Lung (tissue), 12 donors: ENCODE results near the gene PDZD2. TPM values are rescaled to one million over a fixed set of nuclear protein-coding genes. Genes with fewer than 3 reads are reported as not detected.
A peak's percentile ranks its signal among the peaks of the same experiment; 100 is the strongest.

Experiments
- ATAC-seq: fragments of 200-7000 bp; cut with Tn5 transposase; one replicate; pipeline ENCODE4 v1.9.1; 2020; ENCODE audit warnings: moderate number of reproducible peaks; ENCODE audit not compliant: insufficient read depth, low FRiP score
- DNase-seq, 3 donors: peaks; one replicate each; pipeline ENCODE4 v3.0.0-alpha.2; 2013 to 2017
- H3K27ac ChIP-seq, 2 donors: one replicate each; pipeline ENCODE4 v1.5.1; 2013; ENCODE audit warnings: mild to moderate bottlenecking in 2 of 2, moderate library complexity in 2 of 2, control low read depth in 1 of 2, inconsistent platforms in 1 of 2, low read depth in 1 of 2, low read length in 1 of 2
- H3K27me3 ChIP-seq, 3 donors: one replicate each; pipeline ENCODE4 v1.5.1; 2013; ENCODE audit warnings: low read length in 2 of 3; ENCODE audit not compliant: control insufficient read depth in 3 of 3, insufficient read depth in 3 of 3
- H3K36me3 ChIP-seq, 4 donors: one replicate each; pipeline ENCODE4 v1.5.1; 2013; ENCODE audit warnings: low read length in 4 of 4, mild to moderate bottlenecking in 1 of 4, moderate library complexity in 1 of 4; ENCODE audit not compliant: control insufficient read depth in 4 of 4, insufficient read depth in 4 of 4
- H3K4me1 ChIP-seq, 5 donors: one replicate each; pipeline ENCODE4 v1.5.1; 2013; ENCODE audit warnings: low read length in 5 of 5, mild to moderate bottlenecking in 2 of 5, moderate library complexity in 1 of 5; ENCODE audit not compliant: control insufficient read depth in 5 of 5, insufficient read depth in 5 of 5
- H3K4me3 ChIP-seq: one replicate; pipeline ENCODE4 v1.5.1; 2013; ENCODE audit warnings: mild to moderate bottlenecking, control low read depth, moderate library complexity
- H3K9ac ChIP-seq, 2 donors: one replicate each; pipeline ENCODE4 v1.5.1; 2013; ENCODE audit warnings: low read length in 2 of 2, control low read depth in 1 of 2; ENCODE audit not compliant: insufficient read depth in 1 of 2
- H3K9me3 ChIP-seq, 4 donors: one replicate each; pipeline ENCODE4 v1.5.1; 2013; ENCODE audit warnings: low read length in 3 of 4, mild to moderate bottlenecking in 1 of 4, moderate library complexity in 1 of 4; ENCODE audit not compliant: control insufficient read depth in 4 of 4, insufficient read depth in 3 of 4
- WGBS, 2 donors: extraction: QIAGEN DNeasy Blood & Tissue Kit; methylation state at CpG; one replicate each; pipeline ENCODE4 v1.1.7; 2013; 5-methylcytosine and 5-hydroxymethylcytosine counted together
- polyA plus RNA-seq, 2 donors: library from polyadenylated mRNA; stranded (reverse); fragments of 200-250 nt; gene quantifications; one replicate each; pipeline ENCODE4 v1.2.1, GENCODE V29; 2013
- total RNA-seq, 2 donors: library from RNA; depleted of rRNA in 1 of 2; stranded (reverse); fragments of >200 nt in 1 of 2; gene quantifications; one replicate each; pipeline ENCODE4 v1.2.1, GENCODE V29; 2014 to 2021
- TF ChIP-seq, protein P1 (sequence below): IDR thresholded peaks from 2 replicates; pipeline ENCODE4 v1.5.1; 2012; ENCODE audit warnings: mild to moderate bottlenecking; ENCODE audit errors: control extremely low read depth, extremely low read depth
- donor health status: control.
- donor health status: control.
- donor health status: Bipolar disorder and iron deficiency.
- donor health status: healthy.
- donor health status: DM: yes; HTN: yes; CAD: no.

Gene PDZD2
- total and polyA plus RNA-seq, 4 donors: 9.2 to 56.3 (median 24.8) TPM

DNA sequence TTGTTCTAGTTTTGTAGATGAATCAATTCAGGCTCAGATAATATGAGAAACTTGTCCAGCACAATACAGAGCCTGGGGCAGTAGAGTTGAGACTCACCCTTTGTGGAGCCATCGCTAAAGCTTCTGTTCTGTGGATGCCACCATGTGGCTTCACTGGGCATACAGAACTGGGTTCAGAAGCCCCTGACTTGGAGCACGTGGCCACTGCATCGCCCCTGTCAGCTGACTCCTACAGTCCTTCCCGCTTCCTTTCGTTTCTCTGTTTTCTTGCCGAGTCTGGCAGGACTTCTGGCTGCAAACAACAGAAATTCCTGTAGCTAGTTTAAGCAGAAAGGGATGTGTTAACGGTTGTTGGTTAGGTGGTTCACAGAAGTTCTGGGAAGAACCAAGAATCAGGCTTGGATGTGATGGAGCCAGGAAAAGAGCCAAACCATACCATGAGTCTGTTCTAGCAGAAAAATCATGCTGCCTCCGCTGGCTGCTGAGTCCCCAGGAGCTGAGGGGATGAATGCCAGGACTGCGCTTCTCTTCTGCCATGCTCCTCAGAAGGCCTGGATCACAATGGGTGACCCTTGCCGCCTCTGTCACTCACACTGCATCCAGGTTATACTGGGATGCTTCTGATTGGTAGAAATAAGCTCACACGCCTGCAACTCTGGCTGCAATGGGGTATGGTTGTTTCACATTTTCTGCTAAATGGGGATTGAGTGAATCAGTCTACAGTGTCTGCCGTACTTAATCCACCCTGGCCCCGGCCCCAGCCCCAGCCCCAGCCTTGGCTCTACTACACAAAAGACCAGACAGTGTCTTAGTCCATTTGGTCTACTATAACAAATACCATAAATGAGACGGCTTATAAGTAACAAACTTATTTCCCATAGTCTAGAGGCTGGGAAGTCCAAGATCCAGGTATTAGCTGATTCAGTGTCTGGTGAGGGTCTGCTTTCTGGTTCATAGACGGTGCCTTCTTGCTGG lies 272.6 kb downstream of the PDZD2 start:
- no peak overlapping the region for H3K27ac ChIP-seq
- TF ChIP-seq, protein P1, sequence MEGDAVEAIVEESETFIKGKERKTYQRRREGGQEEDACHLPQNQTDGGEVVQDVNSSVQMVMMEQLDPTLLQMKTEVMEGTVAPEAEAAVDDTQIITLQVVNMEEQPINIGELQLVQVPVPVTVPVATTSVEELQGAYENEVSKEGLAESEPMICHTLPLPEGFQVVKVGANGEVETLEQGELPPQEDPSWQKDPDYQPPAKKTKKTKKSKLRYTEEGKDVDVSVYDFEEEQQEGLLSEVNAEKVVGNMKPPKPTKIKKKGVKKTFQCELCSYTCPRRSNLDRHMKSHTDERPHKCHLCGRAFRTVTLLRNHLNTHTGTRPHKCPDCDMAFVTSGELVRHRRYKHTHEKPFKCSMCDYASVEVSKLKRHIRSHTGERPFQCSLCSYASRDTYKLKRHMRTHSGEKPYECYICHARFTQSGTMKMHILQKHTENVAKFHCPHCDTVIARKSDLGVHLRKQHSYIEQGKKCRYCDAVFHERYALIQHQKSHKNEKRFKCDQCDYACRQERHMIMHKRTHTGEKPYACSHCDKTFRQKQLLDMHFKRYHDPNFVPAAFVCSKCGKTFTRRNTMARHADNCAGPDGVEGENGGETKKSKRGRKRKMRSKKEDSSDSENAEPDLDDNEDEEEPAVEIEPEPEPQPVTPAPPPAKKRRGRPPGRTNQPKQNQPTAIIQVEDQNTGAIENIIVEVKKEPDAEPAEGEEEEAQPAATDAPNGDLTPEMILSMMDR: no peak
- WGBS, 2 donors: 88 to 90% methylated on average over 15 of the region's 15 CpGs
- peaks cover 0 to 2% (median 0%) of the 10 kb centered on the region in 4 donors for H3K9me3 ChIP-seq
- ATAC-seq (no peak), DNase-seq (no peak)
- peaks cover 0 to 3% (median 0%) of the 10 kb centered on the region in 5 donors for H3K4me1 ChIP-seq
- no peaks in the 10 kb centered on the region for H3K36me3 ChIP-seq
- no peaks in the 10 kb centered on the region for H3K27me3 ChIP-seq
- H3K9ac ChIP-seq: no peak overlapping the region
- no peak overlapping the region for H3K4me3 ChIP-seq

DNA sequence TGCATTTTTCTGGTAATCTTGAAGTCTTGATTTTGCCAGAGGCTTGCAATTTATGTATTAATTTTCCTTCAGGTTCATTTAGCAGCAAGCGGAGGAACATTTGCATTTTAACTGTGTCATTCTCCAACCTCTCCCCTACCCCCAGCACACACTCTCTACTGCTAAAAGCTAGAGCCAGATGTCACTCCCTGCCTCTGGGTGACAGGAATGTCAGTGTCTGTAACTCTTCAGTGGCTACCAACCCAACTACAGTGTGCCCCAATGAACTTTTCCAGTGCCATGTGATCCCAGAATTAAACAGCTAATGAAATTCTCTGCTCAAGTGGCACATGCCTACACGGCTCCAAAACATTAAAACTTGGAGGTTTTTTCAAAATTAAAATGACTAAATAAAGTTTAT lies 274.9 kb downstream of the PDZD2 start:
- peaks cover 0 to 10% (median 0%) of the 10 kb centered on the region in 5 donors for H3K4me1 ChIP-seq
- 93 to 95% methylated on average over 2 of the region's 2 CpGs for WGBS, 2 donors
- no peaks in the 10 kb centered on the region for H3K27me3 ChIP-seq
- no peak for ATAC-seq
- TF ChIP-seq, protein P1: no peak
- H3K36me3 ChIP-seq: no peaks in the 10 kb centered on the region
- no peak overlapping the region for H3K4me3 ChIP-seq
- H3K9ac ChIP-seq: no peak overlapping the region
- no peak overlapping the region for H3K27ac ChIP-seq
- DNase-seq: no peak
- no peaks in the 10 kb centered on the region for H3K9me3 ChIP-seq

DNA sequence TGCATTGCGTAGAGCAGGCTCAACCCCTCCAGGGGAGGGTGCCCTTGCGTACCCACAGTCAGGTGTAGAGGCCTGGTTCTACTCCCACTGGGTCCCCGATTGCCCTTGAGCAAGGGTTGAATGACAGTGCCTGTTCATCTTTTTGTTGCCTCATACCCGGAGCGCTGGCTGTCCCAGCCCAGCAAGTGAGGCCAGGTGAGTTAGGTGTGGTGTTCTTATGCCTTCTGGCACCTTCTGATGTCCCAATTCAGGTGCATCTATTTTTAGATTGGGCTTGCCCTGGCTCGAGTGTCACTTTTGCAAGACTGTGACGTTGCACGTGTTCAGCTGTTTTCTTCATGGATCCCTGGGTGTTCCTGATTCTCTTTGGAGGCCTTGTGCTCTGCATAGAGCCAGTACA lies 277.4 kb downstream of the PDZD2 start:
- no peak overlapping the region for H3K9ac ChIP-seq
- H3K27ac ChIP-seq: peak overlapping the region in 1 of 2 donors; percentile 47
- no peaks in the 10 kb centered on the region for H3K36me3 ChIP-seq
- H3K9me3 ChIP-seq: no peaks in the 10 kb centered on the region
- TF ChIP-seq, protein P1: no peak
- H3K27me3 ChIP-seq: no peaks in the 10 kb centered on the region
- ATAC-seq: no peak
- no peak overlapping the region for H3K4me3 ChIP-seq
- peaks cover 0 to 10% (median 0%) of the 10 kb centered on the region in 5 donors for H3K4me1 ChIP-seq
- no peak for DNase-seq
- WGBS, 2 donors: 75 to 89% methylated on average over 8 of the region's 8 CpGs
